ENCODE data around the gene BCLAF3. TPM values are rescaled to one million over a fixed set of nuclear protein-coding genes. Genes with fewer than 3 reads are reported as not detected.

Gene BCLAF3
- total RNA-seq, 4 donors from 2014 or later, result 5.7 to 9.4 (median 5.9) TPM

GRCh38 chrX:19987856-19988255, 3.0 kb downstream of the BCLAF3 start:
- no peak for DNase-seq (ENCODE audit: low spot score in 2 of 2)
- 86 to 89% methylated on average over 5 of the region's 5 CpGs for WGBS, 2 donors
- TF ChIP-seq POLR2A (IDR thresholded peaks at IDR 0.05), result no peak
- TF ChIP-seq, protein P1, sequence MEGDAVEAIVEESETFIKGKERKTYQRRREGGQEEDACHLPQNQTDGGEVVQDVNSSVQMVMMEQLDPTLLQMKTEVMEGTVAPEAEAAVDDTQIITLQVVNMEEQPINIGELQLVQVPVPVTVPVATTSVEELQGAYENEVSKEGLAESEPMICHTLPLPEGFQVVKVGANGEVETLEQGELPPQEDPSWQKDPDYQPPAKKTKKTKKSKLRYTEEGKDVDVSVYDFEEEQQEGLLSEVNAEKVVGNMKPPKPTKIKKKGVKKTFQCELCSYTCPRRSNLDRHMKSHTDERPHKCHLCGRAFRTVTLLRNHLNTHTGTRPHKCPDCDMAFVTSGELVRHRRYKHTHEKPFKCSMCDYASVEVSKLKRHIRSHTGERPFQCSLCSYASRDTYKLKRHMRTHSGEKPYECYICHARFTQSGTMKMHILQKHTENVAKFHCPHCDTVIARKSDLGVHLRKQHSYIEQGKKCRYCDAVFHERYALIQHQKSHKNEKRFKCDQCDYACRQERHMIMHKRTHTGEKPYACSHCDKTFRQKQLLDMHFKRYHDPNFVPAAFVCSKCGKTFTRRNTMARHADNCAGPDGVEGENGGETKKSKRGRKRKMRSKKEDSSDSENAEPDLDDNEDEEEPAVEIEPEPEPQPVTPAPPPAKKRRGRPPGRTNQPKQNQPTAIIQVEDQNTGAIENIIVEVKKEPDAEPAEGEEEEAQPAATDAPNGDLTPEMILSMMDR (IDR thresholded peaks at IDR 0.05), result no peak
- H3K4me3 ChIP-seq (ENCODE audit: low read depth, poor library complexity, severe bottlenecking), result no peak overlapping the region
- intact Hi-C loops (cut with DNase I; ENCODE audit: low total_unique reads), result no loop called here

GRCh38 chrX:19986531-19986930, 4.3 kb downstream of the BCLAF3 start:
- no peak for TF ChIP-seq POLR2A (IDR thresholded peaks at IDR 0.05)
- TF ChIP-seq, protein P1 (IDR thresholded peaks at IDR 0.05), result no peak
- intact Hi-C loops (cut with DNase I; ENCODE audit: low total_unique reads), result no loop called here
- no peak overlapping the region for H3K4me3 ChIP-seq (ENCODE audit: low read depth, poor library complexity, severe bottlenecking)
- 67 to 76% methylated on average over 3 of the region's 3 CpGs for WGBS, 2 donors
- no peak for DNase-seq (ENCODE audit: low spot score in 2 of 2)

DNA sequence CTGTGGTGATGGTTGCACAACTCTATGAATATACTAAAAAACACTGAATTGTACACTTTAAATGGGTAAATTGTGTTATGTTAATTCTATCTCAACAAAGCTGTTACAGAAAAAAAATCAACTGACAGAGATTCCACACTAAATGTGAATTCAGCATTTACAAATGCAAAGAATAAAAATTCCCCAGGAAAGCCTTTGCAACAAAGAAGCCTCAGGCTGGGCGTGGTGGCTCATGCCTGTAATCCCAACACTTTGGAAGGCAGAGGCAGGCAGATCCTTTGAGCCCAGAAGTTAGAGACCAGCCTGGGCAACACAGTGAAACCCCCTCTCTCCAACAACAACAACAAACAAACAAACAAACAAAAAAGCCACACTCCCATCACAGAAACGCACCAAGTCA, 8.9 kb downstream of the BCLAF3 start:
- intact Hi-C loops (cut with DNase I; ENCODE audit: low total_unique reads), result no loop called here
- H3K4me3 ChIP-seq (ENCODE audit: low read depth, poor library complexity, severe bottlenecking), result no peak overlapping the region
- no peak for DNase-seq (ENCODE audit: low spot score in 2 of 2)
- TF ChIP-seq, protein P1 (IDR thresholded peaks at IDR 0.05), result no peak
- TF ChIP-seq POLR2A (IDR thresholded peaks at IDR 0.05), result no peak
- WGBS, 2 donors, result 29 to 52% methylated on average over 2 of the region's 2 CpGs

- no peak for DNase-seq (ENCODE audit: low spot score in 2 of 2)
- H3K4me3 ChIP-seq (ENCODE audit: low read depth, poor library complexity, severe bottlenecking), result no peak overlapping the region
- intact Hi-C loops (cut with DNase I; ENCODE audit: low total_unique reads), result no loop called here
- TF ChIP-seq POLR2A (IDR thresholded peaks at IDR 0.05), result no peak
- TF ChIP-seq, protein P1 (IDR thresholded peaks at IDR 0.05), result no peak
Observed at GRCh38 chrX:19975845-19976244, 15.0 kb downstream of the BCLAF3 start.

- H3K4me3 ChIP-seq (ENCODE audit: low read depth, poor library complexity, severe bottlenecking), result no peak overlapping the region
- no peak for DNase-seq (ENCODE audit: low spot score in 2 of 2)
- no peak for TF ChIP-seq POLR2A (IDR thresholded peaks at IDR 0.05)
- TF ChIP-seq, protein P1 (IDR thresholded peaks at IDR 0.05), result no peak
- intact Hi-C loops (cut with DNase I; ENCODE audit: low total_unique reads), result no loop called here
Observed at GRCh38 chrX:19972984-19973383, 17.9 kb downstream of the BCLAF3 start.

GRCh38 chrX:19968276-19968675, 22.6 kb downstream of the BCLAF3 start:
- no peak for DNase-seq (ENCODE audit: low spot score in 2 of 2)
- TF ChIP-seq, protein P1 (IDR thresholded peaks at IDR 0.05), result no peak
- no peak for TF ChIP-seq POLR2A (IDR thresholded peaks at IDR 0.05)
- intact Hi-C loops (cut with DNase I; ENCODE audit: low total_unique reads), result no loop called here
- 86 to 98% methylated on average over 3 to 6 of the region's 6 CpGs for WGBS, 2 donors
- no peak overlapping the region for H3K4me3 ChIP-seq (ENCODE audit: low read depth, poor library complexity, severe bottlenecking)
